ENCODE measurements around the gene SYNJ1. TPM values are rescaled to one million over a fixed set of nuclear protein-coding genes. Genes with fewer than 3 reads are reported as not detected.

The SYNJ1 gene
- total RNA-seq, 1 donor from 2014 or later = 36.8 TPM

DNA sequence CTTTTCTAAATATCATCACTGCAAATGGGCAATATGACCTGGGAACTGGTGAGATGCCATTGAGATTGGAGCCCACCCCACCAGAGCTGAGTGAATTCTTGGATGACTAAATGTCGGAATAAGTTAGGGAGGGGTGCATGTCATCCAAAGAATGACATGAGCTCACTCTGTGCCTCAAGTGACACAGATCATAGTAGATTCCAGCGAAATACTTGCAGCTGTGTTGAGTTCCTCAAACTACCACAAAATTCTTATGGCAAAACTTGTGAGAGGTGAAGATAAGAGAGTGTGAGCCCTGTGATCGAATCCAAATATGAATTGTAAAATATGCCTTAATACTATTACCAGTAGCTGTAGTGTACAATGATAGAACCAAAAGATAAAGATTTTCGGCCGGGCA lies 140.2 kb downstream of the SYNJ1 start:
- Mint-ChIP-seq H3K4me1 (ENCODE audit: low read depth, unreplicated experiment) (peaks cover 7% of the 10 kb centered on the region), H3K36me3 (ENCODE audit: unreplicated experiment) (no peaks in the 10 kb centered on the region), H3K4me3 (ENCODE audit: unreplicated experiment) (no peak overlapping the region), H3K27me3 (ENCODE audit: unreplicated experiment) (peaks cover 3% of the 10 kb centered on the region), H3K27ac (ENCODE audit: unreplicated experiment) (no peak overlapping the region), H3K9me3 (ENCODE audit: unreplicated experiment) (no peaks in the 10 kb centered on the region)
- DNase-seq = no peak
- TF ChIP-seq, protein P1, sequence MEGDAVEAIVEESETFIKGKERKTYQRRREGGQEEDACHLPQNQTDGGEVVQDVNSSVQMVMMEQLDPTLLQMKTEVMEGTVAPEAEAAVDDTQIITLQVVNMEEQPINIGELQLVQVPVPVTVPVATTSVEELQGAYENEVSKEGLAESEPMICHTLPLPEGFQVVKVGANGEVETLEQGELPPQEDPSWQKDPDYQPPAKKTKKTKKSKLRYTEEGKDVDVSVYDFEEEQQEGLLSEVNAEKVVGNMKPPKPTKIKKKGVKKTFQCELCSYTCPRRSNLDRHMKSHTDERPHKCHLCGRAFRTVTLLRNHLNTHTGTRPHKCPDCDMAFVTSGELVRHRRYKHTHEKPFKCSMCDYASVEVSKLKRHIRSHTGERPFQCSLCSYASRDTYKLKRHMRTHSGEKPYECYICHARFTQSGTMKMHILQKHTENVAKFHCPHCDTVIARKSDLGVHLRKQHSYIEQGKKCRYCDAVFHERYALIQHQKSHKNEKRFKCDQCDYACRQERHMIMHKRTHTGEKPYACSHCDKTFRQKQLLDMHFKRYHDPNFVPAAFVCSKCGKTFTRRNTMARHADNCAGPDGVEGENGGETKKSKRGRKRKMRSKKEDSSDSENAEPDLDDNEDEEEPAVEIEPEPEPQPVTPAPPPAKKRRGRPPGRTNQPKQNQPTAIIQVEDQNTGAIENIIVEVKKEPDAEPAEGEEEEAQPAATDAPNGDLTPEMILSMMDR (IDR thresholded peaks at IDR 0.05; ENCODE audit: partially characterized antibody, unreplicated experiment) = no peak

DNA sequence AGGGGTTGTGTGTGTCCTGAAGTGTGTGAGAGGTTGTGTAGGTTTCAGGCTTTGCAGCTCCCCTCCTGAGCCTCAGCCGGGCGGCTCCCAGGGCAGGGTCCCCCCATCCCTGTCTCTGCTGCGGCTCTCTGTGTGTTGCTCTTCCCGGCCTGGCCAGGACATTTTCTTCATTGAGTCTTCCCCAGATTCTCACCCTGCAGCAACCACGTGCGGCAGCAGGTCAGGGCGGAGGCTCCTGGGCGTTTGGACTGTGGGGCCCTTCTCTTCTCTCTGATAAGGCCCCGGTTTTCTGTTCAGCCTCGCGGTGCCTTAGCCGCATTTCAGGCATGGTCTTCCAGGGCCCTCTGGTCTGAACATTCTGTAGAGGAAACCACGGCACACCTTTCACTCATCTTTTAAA lies 140.7 kb downstream of the SYNJ1 start:
- H3K27me3 Mint-ChIP-seq (ENCODE audit: unreplicated experiment) = peaks cover 3% of the 10 kb centered on the region
- H3K9me3 Mint-ChIP-seq (ENCODE audit: unreplicated experiment) = peaks cover 4% of the 10 kb centered on the region
- no peak overlapping the region for H3K4me3 Mint-ChIP-seq (ENCODE audit: unreplicated experiment)
- H3K4me1 Mint-ChIP-seq (ENCODE audit: low read depth, unreplicated experiment) = peaks cover 9% of the 10 kb centered on the region
- TF ChIP-seq, protein P1 (IDR thresholded peaks at IDR 0.05; ENCODE audit: partially characterized antibody, unreplicated experiment) = no peak
- no peak for DNase-seq
- H3K36me3 Mint-ChIP-seq (ENCODE audit: unreplicated experiment) = no peaks in the 10 kb centered on the region
- no peak overlapping the region for H3K27ac Mint-ChIP-seq (ENCODE audit: unreplicated experiment)

DNA sequence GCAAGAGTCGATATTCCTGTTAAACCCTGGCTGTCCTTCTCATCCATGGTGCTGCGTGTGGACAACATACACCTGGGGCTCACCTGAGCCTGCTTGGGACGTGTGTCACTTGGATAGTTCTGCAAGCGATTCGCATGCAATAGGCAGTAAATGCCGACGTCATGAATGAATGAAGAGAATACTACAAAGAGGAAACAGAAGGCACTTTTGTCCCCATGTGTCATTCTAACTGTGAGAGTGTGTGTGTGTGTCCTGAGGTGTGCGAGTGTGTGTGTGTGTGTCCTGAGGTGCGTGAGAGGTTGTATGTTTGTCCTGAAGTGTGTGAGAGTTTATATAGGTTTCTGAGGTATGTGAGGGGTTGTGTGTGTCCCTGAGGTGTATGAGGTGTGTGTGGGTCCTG lies 141.8 kb downstream of the SYNJ1 start:
- Mint-ChIP-seq H3K27me3 (ENCODE audit: unreplicated experiment) (peaks cover 3% of the 10 kb centered on the region), H3K36me3 (ENCODE audit: unreplicated experiment) (no peaks in the 10 kb centered on the region), H3K4me3 (ENCODE audit: unreplicated experiment) (no peak overlapping the region), H3K27ac (ENCODE audit: unreplicated experiment) (no peak overlapping the region), H3K4me1 (ENCODE audit: low read depth, unreplicated experiment) (peaks cover 5% of the 10 kb centered on the region), H3K9me3 (ENCODE audit: unreplicated experiment) (peaks cover 4% of the 10 kb centered on the region)
- DNase-seq = no peak
- TF ChIP-seq, protein P1 (IDR thresholded peaks at IDR 0.05; ENCODE audit: partially characterized antibody, unreplicated experiment) = no peak

DNA sequence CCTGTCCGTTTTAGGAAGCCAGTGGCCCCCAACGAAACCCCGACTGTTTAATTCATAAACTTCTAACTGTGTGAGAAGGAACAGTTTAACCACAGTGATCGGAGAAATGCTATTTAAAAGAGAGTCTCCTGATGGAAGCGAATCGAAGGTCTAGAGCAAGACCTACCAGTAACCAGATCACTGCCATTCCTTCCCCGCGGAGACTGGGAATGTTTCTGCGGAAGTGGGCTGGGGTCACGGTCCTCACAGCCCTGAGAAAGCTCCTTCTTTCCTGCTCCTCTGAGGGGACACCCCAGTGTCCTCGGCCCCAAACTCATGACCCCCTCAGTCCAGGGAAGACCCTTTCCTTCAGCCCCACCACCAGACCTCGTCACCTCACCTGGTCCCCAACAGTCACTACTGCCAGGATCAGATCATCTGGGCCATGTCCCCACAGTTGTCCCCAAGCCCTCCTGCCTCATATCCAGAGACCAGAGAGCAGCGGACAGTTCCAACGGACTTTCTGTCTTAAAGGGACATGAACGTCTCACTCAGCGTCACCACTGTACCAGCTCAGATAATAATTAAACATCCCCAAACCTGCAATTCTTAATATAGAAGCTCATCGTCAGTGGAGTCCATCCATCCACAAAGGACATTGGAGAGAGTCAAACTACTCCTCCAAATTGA lies 142.6 kb downstream of the SYNJ1 start, which contains the start of gene TCP10L:
Gene TCP10L (minus strand): TSS at position 482 of the 669 bp plus-strand sequence. CDS start 1,219 bp downstream, outside the sequence.
- H3K9me3 Mint-ChIP-seq (ENCODE audit: unreplicated experiment) = peaks cover 4% of the 10 kb centered on the region
- TF ChIP-seq, protein P1 (IDR thresholded peaks at IDR 0.05; ENCODE audit: partially characterized antibody, unreplicated experiment) = no peak
- DNase-seq = no peak
- peaks cover 5% of the 10 kb centered on the region for H3K4me1 Mint-ChIP-seq (ENCODE audit: low read depth, unreplicated experiment)
- H3K36me3 Mint-ChIP-seq (ENCODE audit: unreplicated experiment) = no peaks in the 10 kb centered on the region
- no peak within 1 kb of the TSS for H3K4me3 Mint-ChIP-seq (ENCODE audit: unreplicated experiment)
- peaks cover 3% of the 10 kb centered on the region for H3K27me3 Mint-ChIP-seq (ENCODE audit: unreplicated experiment)
- no peak within 1 kb of the TSS for H3K27ac Mint-ChIP-seq (ENCODE audit: unreplicated experiment)

DNA sequence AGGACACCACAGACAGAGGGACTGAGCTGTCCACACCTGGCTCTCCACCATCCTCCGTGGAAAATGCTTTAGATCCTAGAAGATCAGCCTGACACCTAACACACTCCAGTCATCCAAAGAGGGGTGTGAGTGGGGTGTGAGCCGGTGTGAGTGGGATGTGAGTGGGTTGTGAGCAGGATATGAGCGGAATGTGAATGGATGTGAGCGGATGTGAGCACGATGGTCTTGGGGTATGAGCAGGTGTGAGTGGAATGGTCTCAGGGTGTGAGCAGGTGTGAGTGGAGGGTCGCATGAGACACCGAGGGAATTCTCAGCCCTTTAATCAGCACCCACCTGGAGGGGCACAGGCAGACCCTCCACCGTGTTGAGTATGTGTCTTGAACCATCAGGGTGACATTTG lies 143.3 kb downstream of the SYNJ1 start:
- H3K27me3 Mint-ChIP-seq (ENCODE audit: unreplicated experiment) = peaks cover 3% of the 10 kb centered on the region
- TF ChIP-seq, protein P1 (IDR thresholded peaks at IDR 0.05; ENCODE audit: partially characterized antibody, unreplicated experiment) = no peak
- H3K9me3 Mint-ChIP-seq (ENCODE audit: unreplicated experiment) = peaks cover 4% of the 10 kb centered on the region
- no peak overlapping the region for H3K4me3 Mint-ChIP-seq (ENCODE audit: unreplicated experiment)
- H3K4me1 Mint-ChIP-seq (ENCODE audit: low read depth, unreplicated experiment) = peaks cover 2% of the 10 kb centered on the region
- H3K27ac Mint-ChIP-seq (ENCODE audit: unreplicated experiment) = no peak overlapping the region
- H3K36me3 Mint-ChIP-seq (ENCODE audit: unreplicated experiment) = no peaks in the 10 kb centered on the region
- DNase-seq = no peak

Data from glutamatergic neuron (in vitro differentiated cells).